Head of caudate nucleus (tissue), 42 donors: ENCODE data around the gene TSBP1.
A peak's percentile ranks its signal among the peaks of the same experiment; 100 is the strongest.

ENCODE experiments used
- DNase-seq, 42 donors: peaks; one replicate each; pipeline versions ENCODE4 v3.0.0 to v3.0.0-alpha.2; 2020 to 2021; ENCODE audit warnings: mixed read lengths in 7 of 42
- intact Hi-C: fragments of 100-400 bp; cut with DNase I; formaldehyde crosslinking; loops from one replicate; pipeline ENCODE4 v1.15.0; 2022

The TSBP1 gene

DNA sequence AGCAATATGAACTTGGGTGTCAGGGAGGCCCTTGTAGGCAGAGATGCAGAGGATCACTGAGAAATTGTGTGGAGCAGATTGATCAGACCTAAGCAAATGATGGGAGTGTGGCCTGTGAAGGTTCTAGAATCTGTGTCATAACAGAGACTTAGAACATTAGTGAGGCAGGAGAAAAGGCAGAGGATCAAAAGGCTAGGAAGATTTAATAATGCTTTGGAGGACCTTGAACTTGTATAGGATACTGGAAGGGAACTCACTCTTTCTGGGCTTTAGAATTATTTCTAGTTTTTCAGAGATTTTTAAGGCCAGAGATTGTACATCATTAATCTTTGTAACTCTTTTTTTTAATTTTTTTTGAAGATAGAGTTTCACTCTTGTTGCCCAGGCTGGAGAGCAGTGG is at the start of gene TSBP1:
TSS of gene TSBP1 (minus strand) at position 101 of the 400 bp plus-strand sequence. CDS start 197 bp downstream, outside the sequence.
- intact Hi-C loops: no loop called here
- DNase-seq: no peak

DNA sequence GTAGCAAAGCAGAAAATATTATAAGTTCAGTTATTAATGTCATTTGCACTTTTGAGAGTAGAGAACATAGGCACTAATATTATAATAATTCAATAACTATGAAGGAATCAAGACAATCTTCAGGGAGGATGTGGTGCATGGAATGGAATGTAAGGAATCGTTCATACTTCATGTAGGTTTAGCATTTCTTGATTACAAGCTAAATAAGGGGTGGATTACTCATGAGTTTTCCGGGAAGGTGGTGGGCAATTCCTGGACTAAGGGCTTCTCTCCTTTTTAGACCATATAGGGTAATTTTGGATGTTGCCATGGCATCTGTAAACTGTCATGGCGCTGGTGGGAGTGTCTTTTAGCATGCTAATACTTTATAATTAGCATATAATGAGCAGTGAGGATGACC is 44.3 kb upstream of the TSBP1 start:
- intact Hi-C loops: no loop called here

GRCh38 chr6:32415521-32416019 is 43.9 kb upstream of the TSBP1 start:
- intact Hi-C loops: no loop called here
- DNase-seq: peak; percentile 49 to 91 (median 75)

More for the DNA sequence above, 44.3 kb upstream of the TSBP1 start:
- no peak for DNase-seq

GRCh38 chr6:32413427-32414047 is 41.8 kb upstream of the TSBP1 start:
- intact Hi-C loops: loop anchor here (5.0 kb wide), 1 partner anchor 379 kb away; no protein-coding TSS in a partner anchor
- DNase-seq: peak; percentile 64 to 91 (median 82)

DNA sequence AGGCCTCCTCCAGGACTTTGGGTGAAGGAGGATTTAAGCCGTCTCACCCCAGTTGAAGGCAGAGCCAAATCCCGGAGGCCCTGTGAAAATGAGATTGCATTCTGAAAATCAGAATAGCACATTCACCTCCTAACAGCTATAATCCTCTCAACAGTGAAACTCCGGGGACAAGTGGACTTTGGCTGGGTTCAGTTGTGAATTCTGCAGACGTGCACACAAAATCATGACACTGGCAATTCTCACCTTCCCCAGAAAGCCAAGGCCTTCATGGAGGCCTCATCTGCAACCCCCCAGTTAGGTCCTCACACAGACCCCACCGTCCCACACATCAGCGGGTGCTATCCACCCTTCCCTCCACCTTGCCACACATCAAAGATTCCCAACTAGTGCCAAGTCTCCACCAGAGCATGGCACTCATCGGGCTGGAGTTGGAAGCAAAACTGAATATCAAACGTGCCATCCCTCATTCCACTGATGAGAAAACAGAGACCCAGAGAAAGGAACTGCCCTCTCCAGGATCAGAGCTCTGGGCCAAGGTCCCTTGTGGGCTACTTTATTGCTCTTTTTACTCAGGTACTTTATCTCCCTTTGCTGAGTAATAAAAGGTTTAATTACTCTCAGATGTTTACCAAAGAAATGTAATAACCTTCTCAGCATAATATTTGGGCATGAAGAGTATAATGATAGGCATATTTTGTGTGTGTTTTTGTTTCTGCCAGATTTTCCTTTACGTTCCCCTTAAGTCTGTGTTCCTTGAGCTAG is 40.0 kb upstream of the TSBP1 start:
- DNase-seq: no peak
- intact Hi-C loops: loop anchor here (5.0 kb wide), 1 partner anchor 381 kb away; no protein-coding TSS in a partner anchor

GRCh38 chr6:32410906-32411305 is 39.2 kb upstream of the TSBP1 start:
- DNase-seq: no peak
- intact Hi-C loops: loop anchor here (5.0 kb wide), 1 partner anchor 381 kb away; no protein-coding TSS in a partner anchor

DNA sequence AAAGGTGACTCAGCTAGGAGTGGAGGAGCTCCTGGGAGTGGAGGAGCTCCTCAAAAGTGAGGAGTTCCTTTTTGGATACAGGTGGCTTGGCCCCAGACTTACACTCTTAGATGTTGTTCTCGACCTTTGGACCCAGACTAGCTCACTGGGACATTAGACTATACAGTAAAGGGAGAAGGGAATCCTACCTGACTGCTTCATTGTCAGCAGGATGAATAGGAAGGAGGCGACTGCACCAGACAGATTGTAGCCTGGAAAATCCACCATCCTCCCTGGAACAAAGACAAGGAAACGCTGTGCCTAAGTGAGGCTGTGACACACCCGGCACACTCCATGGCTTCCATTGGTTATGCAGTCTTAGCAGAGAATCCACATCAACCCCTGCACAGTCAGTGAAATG is 35.2 kb upstream of the TSBP1 start, which contains the start of gene BTNL2:
TSS of gene BTNL2 (minus strand) at position 325 of the 400 bp plus-strand sequence. CDS start at position 267, 58 bp downstream.
- intact Hi-C loops: no loop called here
- no peak for DNase-seq

DNA sequence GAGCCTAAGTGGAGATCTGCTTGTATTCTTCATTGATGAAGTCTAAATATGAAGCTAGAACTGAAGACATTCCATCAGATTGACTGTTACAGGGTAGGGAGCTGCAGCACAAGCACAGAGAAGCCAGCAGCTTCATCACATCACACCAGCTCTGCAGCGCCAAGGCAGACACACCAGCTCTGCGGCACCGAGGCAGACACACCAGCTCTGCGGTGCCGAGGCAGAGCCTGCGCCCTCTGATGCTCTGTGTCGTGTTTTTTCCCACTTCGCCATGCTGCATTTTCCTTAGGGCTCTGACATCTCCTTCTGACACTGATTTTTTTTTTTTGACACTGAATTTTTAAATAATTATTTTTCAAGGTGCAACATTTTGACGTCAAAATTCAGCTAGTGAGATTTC is 34.5 kb upstream of the TSBP1 start:
- intact Hi-C loops: no loop called here
- DNase-seq: no peak

- intact Hi-C loops: no loop called here
- peak in 3 of 42 donors; percentile 4 to 11 (median 8) for DNase-seq
Measured at GRCh38 chr6:32405656-32406055, 34.0 kb upstream of the TSBP1 start.

- no peak for DNase-seq
- intact Hi-C loops: no loop called here
Measured at GRCh38 chr6:32402812-32403211, 31.1 kb upstream of the TSBP1 start.

GRCh38 chr6:32401284-32401963 is 29.7 kb upstream of the TSBP1 start:
- DNase-seq: no peak
- intact Hi-C loops: no loop called here

DNA sequence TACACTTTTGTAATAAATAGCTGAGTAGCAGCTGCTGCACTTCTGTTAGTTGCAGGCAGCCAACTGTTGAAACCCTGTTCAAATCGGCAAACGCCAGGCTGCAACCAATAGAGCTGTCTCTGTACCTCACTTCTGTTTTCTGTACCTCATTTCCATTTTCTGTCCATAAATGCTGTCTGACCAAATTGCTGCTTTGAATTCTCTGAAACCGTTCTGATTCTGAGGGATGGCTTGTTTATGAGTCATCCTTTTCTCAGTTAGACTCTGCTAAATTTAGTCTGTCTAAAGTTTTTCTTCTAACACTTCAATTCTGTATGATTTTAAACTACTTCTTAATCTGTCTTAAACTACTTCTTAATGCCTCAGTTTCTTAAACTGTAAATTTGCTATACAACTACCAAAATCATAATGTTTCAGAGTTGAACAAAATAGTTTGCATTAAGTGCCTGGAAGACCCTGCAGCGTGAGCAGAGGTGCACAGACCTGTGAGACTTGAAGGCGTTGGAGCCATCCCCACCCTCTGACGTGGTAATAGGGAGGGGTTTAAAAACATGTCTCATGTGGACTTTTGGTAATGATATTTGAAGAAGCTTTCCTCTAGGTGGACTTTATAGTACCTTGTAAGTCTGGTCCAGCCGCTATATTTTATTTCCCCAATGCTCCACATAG is 25.7 kb upstream of the TSBP1 start:
- no peak for DNase-seq
- intact Hi-C loops: no loop called here

GRCh38 chr6:32396028-32396427 is 24.3 kb upstream of the TSBP1 start:
- intact Hi-C loops: no loop called here

DNA sequence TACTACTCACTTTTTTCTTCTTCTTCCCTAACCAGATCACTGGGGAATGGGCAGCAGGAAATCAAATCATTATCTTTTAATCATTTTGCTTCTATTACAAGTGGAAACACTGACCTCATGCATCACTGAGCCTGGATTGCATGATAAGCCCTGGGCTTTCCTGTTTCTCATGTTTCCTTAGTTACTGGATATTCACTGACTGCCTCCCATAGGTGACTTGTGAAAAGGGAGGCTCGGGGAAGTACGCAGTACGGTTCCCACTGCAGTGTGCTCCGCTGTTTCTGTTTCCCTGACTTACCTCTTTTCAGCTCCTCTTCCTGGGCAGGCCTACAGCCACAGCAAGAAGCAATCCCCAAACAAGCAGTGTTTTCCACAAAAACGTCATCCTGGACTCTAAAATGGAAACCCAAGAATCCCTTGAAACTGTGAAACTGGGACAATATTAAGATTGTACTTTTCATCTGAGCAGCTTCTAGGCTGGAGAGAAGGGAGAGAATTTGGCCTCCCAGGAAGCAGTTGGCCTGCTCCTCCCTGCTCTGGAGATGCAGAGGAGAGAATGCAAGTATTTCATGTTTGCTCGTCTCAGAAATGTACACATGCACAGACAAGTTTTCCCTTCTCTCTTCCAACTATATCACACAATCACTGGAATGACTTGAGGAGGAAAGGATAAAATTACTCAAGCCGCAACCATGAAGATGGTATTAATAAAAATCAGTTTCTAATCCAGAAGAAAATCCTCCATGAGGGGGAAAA is 22.1 kb upstream of the TSBP1 start:
- intact Hi-C loops: no loop called here
- DNase-seq: no peak

More at GRCh38 chr6:32396028-32396427, 24.3 kb upstream of the TSBP1 start:
- no peak for DNase-seq

DNA sequence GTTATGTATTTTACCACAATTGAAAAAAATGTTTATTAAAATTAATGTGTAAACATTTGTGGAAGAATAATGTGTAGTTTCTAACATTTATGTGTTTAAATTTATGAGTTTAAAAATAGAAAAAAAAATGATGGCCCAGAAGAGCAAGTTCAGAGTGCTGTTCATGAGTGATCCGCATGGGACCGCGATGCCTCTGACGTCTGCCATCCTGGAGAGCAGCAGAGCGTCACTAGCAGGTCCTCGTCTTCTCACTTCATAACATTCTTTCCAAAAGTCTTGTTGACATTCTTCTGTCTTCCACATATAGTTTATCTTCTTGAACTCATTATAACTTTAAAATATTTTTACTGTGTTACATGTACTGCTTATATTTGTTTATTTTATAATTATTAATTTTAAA is 19.8 kb upstream of the TSBP1 start:
- no peak for DNase-seq
- intact Hi-C loops: no loop called here

GRCh38 chr6:32387589-32388340 is 16.1 kb upstream of the TSBP1 start:
- no peak for DNase-seq
- intact Hi-C loops: no loop called here

- no peak for DNase-seq
- intact Hi-C loops: no loop called here
Measured at GRCh38 chr6:32386040-32386439, 14.3 kb upstream of the TSBP1 start.
